ENCODE data around the gene SLC4A3. TPM values are rescaled to one million over a fixed set of nuclear protein-coding genes. Genes with fewer than 3 reads are reported as not detected.

The SLC4A3 gene
- polyA plus RNA-seq, 1 of the 3 experiments (the other 2 are of a cell fraction), result 12.3 TPM

DNA sequence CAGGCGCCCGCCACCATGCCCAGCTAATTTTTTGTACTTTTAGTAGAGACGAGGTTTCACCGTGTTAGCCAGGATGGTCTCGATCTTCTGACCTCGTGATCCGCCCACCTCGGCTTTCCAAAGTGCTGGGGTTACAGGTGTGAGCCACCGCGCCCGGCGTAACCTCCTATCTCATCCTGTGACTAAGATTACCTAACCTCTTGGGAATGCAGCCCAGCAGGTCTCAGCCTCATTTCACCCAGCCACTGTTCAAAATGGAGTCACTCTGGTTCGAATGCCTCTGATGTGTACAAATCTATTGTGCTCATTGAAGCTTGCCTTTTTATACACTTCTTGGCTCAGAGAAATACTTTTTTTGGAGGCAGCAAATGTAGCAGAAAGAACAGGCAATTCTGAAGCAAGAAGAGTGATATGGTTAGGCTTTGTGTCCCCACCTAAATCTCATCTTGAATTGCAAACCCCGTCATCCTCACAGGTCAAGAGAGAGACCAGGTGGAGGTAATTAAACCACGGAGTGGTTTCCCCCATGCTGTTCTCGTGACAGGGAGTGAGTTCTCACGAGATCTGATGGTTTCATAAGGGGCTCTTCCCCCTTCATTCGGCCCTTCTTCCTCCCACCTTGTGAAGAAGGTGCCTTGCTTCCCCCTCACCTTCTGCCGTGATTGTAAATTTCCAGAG, 60.6 kb downstream of the SLC4A3 start:
- Histone ChIP-seq H3K27ac (ENCODE audit: low read depth in 2 of 2, low read length in 1 of 2) (no peak overlapping the region), H3K9me2 (no peaks in the 10 kb centered on the region), H3F3A (replicated peaks; ENCODE audit: insufficient read depth) (peaks cover 4% of the 10 kb centered on the region), H3K27me3 (ENCODE audit: insufficient read depth) (0 out of 2 replicates have a peak, but pooled peaks cover 9% of the 10 kb centered on the region), H3K9ac (no peak overlapping the region), H4K20me1 (ENCODE audit: insufficient read depth) (no peaks in the 10 kb centered on the region), H2AFZ (ENCODE audit: low read depth) (no peak overlapping the region), H3K79me2 (ENCODE audit: insufficient read depth) (no peaks in the 10 kb centered on the region), H3K4me1 (ENCODE audit: control insufficient read depth in 1 of 2, insufficient read depth in 2 of 2, low read depth in 1 of 2, low read length in 1 of 2) (peaks cover 7 to 12% of the 10 kb centered on the region in 2 experiments; a peak in 2 of 4 replicates), H3K9me3 (no peaks in the 10 kb centered on the region), H3K36me3 (replicated peaks in 1 of 2; ENCODE audit: control insufficient read depth in 1 of 2, insufficient read depth in 2 of 2, low read length in 1 of 2) (no peaks in the 10 kb centered on the region), H3K4me2 (no peak overlapping the region; the same call in 1 of the 2 replicates), H3K4me3 (ENCODE audit: low read depth in 2 of 2, low read length in 1 of 2) (no peak overlapping the region)
- 72% methylated on average over 19 of the region's 19 CpGs for WGBS (ENCODE audit: low lambda C conversion rate)
- CTCF ChIA-PET, result interaction anchor here (2.1 to 4.8 kb wide), 6 partner anchors 15 to 158 kb away, joined by 9 to 50 read pairs (median 16); no protein-coding TSS in a partner anchor
- TF ChIP-seq MXI1 (IDR thresholded peaks at IDR 0.05; ENCODE audit: low read depth, low read length) (no peak), JUND (IDR thresholded peaks at IDR 0.05) (no peak), RCOR1 (IDR thresholded peaks at IDR 0.05; ENCODE audit: low read length) (no peak), RAD21 (IDR thresholded peaks at IDR 0.05; ENCODE audit: low read length) (no peak), CHD2 (IDR thresholded peaks at IDR 0.05; ENCODE audit: low read length, partially characterized antibody) (no peak), NFIC (IDR thresholded peaks at IDR 0.05; ENCODE audit: borderline replicate concordance) (no peak), YY1 (IDR thresholded peaks at IDR 0.05; ENCODE audit: low read depth) (no peak), POLR2AphosphoS5 (IDR thresholded peaks at IDR 0.05; ENCODE audit: low read depth, low read length) (no peak), TAF1 (IDR thresholded peaks at IDR 0.05; ENCODE audit: borderline replicate concordance, low read depth, low read length) (no peak), SMC3 (IDR thresholded peaks at IDR 0.05; ENCODE audit: low read depth, low read length) (no peak)
- TF ChIP-seq, protein P1, sequence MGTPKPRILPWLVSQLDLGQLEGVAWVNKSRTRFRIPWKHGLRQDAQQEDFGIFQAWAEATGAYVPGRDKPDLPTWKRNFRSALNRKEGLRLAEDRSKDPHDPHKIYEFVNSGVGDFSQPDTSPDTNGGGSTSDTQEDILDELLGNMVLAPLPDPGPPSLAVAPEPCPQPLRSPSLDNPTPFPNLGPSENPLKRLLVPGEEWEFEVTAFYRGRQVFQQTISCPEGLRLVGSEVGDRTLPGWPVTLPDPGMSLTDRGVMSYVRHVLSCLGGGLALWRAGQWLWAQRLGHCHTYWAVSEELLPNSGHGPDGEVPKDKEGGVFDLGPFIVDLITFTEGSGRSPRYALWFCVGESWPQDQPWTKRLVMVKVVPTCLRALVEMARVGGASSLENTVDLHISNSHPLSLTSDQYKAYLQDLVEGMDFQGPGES (IDR thresholded peaks at IDR 0.05; ENCODE audit: low read depth, low read length), result no peak
- TF ChIP-seq, protein P2, sequence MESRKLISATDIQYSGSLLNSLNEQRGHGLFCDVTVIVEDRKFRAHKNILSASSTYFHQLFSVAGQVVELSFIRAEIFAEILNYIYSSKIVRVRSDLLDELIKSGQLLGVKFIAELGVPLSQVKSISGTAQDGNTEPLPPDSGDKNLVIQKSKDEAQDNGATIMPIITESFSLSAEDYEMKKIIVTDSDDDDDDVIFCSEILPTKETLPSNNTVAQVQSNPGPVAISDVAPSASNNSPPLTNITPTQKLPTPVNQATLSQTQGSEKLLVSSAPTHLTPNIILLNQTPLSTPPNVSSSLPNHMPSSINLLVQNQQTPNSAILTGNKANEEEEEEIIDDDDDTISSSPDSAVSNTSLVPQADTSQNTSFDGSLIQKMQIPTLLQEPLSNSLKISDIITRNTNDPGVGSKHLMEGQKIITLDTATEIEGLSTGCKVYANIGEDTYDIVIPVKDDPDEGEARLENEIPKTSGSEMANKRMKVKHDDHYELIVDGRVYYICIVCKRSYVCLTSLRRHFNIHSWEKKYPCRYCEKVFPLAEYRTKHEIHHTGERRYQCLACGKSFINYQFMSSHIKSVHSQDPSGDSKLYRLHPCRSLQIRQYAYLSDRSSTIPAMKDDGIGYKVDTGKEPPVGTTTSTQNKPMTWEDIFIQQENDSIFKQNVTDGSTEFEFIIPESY (IDR thresholded peaks at IDR 0.05; ENCODE audit: borderline replicate concordance, low read depth), result no peak
- TF ChIP-seq, protein P3, sequence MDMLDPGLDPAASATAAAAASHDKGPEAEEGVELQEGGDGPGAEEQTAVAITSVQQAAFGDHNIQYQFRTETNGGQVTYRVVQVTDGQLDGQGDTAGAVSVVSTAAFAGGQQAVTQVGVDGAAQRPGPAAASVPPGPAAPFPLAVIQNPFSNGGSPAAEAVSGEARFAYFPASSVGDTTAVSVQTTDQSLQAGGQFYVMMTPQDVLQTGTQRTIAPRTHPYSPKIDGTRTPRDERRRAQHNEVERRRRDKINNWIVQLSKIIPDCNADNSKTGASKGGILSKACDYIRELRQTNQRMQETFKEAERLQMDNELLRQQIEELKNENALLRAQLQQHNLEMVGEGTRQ (IDR thresholded peaks at IDR 0.05; ENCODE audit: borderline replicate concordance, low read depth, low read length), result no peak
- TF ChIP-seq, protein P4, sequence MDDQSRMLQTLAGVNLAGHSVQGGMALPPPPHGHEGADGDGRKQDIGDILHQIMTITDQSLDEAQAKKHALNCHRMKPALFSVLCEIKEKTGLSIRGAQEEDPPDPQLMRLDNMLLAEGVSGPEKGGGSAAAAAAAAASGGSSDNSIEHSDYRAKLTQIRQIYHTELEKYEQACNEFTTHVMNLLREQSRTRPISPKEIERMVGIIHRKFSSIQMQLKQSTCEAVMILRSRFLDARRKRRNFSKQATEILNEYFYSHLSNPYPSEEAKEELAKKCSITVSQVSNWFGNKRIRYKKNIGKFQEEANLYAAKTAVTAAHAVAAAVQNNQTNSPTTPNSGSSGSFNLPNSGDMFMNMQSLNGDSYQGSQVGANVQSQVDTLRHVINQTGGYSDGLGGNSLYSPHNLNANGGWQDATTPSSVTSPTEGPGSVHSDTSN (IDR thresholded peaks at IDR 0.05), result no peak
- TF ChIP-seq, protein P5, sequence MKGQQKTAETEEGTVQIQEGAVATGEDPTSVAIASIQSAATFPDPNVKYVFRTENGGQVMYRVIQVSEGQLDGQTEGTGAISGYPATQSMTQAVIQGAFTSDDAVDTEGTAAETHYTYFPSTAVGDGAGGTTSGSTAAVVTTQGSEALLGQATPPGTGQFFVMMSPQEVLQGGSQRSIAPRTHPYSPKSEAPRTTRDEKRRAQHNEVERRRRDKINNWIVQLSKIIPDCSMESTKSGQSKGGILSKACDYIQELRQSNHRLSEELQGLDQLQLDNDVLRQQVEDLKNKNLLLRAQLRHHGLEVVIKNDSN (IDR thresholded peaks at IDR 0.05; ENCODE audit: borderline replicate concordance, low read depth), result no peak
- TF ChIP-seq, protein P6, sequence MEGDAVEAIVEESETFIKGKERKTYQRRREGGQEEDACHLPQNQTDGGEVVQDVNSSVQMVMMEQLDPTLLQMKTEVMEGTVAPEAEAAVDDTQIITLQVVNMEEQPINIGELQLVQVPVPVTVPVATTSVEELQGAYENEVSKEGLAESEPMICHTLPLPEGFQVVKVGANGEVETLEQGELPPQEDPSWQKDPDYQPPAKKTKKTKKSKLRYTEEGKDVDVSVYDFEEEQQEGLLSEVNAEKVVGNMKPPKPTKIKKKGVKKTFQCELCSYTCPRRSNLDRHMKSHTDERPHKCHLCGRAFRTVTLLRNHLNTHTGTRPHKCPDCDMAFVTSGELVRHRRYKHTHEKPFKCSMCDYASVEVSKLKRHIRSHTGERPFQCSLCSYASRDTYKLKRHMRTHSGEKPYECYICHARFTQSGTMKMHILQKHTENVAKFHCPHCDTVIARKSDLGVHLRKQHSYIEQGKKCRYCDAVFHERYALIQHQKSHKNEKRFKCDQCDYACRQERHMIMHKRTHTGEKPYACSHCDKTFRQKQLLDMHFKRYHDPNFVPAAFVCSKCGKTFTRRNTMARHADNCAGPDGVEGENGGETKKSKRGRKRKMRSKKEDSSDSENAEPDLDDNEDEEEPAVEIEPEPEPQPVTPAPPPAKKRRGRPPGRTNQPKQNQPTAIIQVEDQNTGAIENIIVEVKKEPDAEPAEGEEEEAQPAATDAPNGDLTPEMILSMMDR (IDR thresholded peaks at IDR 0.05), result no peak
- no peak for DNase-seq
- POLR2A ChIA-PET, result no interaction called here
